NCI-H1105 treated with DMSO at 0.1 percent for 48 hours (cell line): ENCODE measurements around the gene ADAM11.

Experiments used
- DNase-seq: peaks from one replicate; lab custom pipeline; 2025; lab: John Stamatoyannopoulos, UW

The ADAM11 gene

DNA sequence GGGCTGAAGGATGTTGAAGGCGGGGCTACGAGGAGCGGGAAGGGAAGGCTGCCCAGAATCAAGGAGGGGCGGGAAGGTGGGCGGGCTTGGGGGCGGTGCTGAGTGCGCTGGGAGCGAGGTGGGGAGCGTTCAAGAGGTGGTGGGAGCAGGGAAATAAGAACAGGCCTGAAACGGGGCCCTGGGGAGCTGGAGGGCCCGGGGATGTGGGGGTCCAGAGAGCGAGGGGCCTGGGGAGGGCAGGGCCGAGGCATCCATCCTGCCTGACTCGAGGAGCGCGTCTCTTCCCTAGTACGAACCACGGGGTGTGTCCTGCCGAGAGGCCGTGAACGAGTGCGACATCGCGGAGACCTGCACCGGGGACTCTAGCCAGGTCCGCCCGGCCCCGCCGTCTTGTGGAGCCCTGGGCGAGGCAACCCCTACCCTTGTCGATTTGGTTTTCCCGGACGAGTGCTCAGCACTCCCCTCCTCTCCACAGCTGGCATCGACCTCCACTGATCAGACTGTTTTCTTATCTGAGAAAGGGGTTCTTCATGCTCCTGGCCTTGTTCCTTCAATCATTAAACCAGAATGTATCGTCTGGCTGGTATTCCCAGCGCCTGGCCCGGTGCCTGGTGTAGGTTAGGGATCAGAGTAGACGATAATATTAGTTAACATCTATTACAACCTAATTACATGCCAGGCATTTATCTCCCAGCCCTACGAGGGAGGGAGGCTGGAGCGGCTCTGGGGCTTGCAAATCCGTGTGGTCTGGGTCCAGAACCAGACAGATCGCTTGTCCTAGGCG is 17.2 kb downstream of the ADAM11 start:
- no peak for DNase-seq

DNA sequence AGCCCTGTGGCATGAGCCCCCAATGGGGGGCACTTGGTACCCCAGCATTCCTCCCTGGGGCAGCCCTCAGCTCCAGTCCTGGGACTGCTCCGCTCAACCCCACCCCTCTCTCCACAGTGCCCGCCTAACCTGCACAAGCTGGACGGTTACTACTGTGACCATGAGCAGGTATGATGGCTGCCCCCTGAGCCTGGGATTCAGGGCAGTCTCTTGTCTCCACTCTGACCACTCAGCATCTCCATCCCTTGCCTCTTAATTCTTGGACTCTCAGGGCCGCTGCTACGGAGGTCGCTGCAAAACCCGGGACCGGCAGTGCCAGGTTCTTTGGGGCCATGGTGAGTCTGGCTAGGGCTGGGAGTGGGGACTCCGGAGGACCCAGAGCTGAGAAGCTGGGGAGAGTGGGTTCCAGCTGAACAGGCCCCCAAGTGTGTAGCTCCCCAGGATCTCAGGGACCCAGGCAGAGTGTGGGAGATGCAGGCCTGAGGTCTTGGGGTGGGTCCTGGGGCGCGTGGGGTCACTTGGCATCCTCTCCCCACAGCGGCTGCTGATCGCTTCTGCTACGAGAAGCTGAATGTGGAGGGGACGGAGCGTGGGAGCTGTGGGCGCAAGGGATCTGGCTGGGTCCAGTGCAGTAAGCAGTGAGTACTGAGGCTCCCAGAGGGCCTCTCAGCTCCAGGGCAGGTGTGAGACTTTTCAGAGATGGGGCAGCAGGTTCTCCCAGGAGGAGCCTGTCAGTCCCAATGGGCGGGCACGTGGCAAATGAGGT is 18.0 kb downstream of the ADAM11 start:
- DNase-seq = no peak

DNA sequence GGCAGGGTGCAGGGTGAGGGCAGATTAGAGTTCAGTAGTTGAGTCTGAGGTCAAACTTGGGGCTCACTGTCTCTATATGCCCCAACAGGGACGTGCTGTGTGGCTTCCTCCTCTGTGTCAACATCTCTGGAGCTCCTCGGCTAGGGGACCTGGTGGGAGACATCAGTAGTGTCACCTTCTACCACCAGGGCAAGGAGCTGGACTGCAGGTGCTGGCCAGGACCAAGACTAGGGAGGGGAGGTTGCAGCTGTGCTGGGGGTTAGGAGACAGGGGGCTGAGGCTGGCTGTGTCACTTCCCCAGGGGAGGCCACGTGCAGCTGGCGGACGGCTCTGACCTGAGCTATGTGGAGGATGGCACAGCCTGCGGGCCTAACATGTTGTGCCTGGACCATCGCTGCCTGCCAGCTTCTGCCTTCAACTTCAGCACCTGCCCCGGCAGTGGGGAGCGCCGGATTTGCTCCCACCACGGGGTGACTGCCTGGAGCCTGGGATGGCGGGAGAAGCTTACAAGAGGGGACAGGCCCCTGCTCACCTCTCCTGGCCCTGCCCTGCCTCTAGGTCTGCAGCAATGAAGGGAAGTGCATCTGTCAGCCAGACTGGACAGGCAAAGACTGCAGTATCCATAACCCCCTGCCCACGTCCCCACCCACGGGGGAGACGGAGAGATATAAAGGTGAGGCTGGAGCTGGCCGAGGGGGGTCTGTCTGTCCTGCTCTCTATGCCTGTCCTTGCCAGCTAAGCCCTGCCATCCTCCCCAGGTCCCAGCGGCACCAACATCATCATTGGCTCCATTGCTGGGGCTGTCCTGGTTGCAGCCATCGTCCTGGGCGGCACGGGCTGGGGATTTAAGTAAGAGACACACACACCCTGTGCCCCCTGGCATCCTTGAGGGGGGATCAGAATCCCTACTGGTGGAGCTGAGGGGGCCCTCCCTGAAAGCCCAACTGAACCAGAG is 18.9 kb downstream of the ADAM11 start:
- no peak for DNase-seq

DNA sequence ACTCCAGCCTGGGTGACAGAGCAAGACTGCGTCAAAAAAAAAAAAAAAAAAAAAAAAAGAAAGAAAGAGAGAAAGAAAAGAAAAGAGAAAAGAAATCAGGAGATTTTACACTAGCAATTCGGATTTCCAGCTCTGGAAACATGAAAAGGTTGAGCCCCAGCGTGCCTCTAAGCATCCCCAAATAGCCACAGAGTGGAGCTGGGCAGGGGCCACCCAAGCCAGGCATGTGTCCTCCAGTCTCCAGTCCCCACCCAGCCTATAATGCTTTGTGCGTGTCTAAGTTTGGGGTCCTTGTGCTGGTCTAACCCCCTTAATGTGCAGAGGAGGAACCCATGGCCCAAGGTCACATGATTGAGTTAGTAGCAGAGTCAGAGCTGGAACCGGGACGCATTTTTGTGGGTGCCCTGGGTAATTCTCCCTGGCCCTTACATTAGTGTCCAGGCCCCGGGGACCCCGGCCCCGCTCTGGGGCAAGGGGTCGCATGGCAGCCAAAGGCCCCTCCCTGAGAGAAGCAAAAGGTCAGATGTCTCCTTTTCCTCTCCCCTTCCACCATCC is 19.9 kb downstream of the ADAM11 start:
- no peak for DNase-seq

DNA sequence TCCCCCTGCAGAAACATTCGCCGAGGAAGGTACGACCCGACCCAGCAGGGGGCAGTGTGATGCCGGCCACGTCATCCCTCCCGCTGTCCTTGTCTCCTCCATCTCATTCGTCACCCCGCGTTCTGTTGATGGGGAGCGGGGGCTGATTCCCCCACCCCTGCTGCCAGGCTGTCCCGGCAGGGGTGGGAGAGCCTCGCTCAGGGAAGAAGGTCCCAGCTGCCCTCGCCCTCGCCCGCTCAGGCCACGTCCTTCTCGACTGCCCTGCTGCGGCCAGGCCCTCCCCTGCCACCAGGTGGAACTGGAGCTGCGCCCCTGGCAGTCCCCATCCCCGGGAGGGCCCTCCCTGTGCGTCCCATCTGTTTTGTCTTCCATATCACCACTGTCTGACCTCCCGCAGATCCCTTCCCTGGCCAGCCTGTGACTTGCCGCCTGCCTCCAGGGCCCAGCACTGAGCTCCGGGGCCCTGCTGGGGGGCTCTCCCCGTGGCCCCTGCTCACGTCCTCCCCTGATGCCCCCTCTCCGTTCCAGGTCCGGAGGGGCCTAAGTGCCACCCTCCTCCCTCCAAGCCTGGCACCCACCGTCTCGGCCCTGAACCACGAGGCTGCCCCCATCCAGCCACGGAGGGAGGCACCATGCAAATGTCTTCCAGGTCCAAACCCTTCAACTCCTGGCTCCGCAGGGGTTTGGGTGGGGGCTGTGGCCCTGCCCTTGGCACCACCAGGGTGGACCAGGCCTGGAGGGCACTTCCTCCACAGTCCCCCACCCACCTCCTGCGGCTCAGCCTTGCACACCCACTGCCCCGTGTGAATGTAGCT is 20.6 kb downstream of the ADAM11 start:
- peak; percentile 52 for DNase-seq

DNA sequence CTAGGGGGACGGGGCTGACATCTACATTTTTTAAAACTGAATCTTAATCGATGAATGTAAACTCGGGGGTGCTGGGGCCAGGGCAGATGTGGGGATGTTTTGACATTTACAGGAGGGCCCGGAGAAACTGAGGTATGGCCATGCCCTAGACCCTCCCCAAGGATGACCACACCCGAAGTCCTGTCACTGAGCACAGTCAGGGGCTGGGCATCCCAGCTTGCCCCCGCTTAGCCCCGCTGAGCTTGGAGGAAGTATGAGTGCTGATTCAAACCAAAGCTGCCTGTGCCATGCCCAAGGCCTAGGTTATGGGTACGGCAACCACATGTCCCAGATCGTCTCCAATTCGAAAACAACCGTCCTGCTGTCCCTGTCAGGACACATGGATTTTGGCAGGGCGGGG is 21.4 kb downstream of the ADAM11 start:
- DNase-seq = no peak

DNA sequence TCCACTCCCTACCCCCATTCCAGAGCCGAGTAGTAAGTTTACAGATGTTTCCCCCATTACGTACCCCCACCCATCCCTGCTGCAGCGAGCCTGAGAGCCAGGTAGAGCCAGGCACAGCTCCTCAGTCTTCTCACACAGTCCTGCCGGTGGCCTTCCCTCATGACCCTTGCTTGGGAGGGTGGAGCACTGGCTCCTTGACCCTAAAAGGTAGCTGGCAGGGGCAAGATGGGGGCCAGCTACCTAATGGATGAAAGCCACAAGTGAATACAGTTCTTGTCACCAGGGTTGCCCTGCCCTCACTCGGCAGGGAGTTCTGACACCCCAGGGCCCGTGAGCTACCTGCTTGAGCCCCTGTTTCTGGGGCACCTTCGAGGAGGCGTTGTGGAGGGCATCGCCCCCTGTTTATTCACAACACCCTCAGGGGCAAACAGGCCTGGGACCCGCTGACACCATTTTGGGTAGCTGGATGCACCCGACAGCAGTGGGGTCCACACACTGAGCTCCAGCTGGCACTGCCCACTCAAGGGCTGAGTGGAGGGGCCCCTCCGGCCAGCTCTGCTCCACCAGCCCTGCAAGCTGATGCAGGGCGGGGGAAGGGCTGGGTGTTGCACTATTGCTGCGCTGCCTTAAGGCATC is 22.2 kb downstream of the ADAM11 start:
- no peak for DNase-seq

DNA sequence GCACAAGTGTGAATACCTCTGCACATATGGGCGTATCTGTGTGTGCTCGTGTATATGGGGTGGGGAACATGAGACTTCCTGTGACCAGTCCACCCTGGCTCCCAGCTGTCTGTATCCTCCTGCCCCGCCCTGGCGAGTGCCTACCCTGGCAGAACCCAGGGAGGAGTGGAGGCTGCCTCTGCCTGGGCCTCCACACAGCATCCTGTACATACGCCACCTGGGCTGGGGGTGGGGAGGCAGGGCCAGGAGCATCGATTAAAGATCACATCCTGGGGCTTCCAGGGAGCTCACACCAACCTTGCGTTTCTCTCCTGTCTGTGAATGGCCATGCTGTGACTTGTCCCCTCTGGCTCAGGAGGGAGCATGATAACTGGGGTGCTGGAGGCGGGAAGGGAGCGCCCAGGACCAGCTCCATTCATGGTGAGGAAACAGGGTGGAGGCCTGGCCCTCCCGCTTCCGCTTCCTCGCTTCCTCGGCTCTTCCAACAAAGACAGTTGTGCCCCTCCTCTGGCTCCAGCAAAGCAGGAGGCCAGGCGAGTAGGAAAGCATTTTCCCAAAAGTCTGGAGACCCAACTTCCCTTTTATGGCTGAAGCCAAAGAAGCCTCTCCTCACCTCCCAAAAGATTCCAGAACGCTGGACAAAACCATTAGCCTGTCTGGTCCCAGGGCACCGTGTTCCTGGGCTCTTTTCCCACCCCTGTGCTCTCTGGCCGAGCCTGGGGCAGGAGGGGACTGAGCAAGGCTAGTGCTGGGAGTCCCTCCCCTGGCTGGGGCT is 22.9 kb downstream of the ADAM11 start:
- DNase-seq = no peak

DNA sequence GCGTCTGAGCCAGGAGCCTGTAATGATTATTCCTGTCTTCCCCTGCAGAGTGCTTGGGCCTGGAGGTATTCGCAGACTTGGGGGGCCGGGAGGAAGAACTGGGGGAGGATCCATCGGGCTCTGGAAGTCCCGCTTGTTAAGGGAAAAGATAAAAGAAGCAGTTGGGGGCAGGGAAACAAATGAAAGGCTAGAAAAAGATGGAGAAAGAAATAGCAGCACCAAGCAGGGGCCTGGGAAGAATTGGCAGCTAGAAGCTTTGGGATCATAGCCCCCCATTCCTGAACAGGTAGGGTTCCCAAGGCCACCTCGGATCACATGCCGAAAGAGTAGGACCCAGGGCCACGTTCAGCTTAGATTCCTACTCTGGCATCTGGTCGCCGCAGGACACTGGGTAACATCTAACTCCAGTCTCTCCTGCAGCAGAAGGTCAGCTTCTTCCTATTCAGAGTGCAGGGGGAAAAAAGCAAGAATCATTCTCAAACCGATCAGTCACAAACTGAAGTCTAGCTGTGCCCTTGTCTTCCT is 23.6 kb downstream of the ADAM11 start:
- DNase-seq = no peak

DNA sequence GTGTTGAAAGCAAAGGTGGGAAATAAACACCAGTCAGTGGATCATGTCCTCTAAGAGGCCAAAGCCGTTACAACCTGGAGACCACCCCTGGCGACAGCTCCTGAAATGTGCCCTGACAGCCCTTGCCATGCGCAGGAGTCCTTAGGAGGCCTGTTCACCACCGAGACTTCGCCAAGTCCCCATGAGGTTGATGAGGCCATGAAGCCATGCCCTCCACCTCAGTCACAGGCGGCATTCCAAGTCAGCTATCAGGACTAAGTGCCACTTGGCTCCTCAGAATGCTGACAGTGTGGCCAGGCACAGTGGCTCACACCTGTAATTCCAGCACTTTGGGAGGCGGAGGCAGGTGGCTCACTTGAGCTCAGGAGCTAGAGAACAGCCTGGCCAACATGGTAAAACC is 27.1 kb downstream of the ADAM11 start:
- no peak for DNase-seq

DNA sequence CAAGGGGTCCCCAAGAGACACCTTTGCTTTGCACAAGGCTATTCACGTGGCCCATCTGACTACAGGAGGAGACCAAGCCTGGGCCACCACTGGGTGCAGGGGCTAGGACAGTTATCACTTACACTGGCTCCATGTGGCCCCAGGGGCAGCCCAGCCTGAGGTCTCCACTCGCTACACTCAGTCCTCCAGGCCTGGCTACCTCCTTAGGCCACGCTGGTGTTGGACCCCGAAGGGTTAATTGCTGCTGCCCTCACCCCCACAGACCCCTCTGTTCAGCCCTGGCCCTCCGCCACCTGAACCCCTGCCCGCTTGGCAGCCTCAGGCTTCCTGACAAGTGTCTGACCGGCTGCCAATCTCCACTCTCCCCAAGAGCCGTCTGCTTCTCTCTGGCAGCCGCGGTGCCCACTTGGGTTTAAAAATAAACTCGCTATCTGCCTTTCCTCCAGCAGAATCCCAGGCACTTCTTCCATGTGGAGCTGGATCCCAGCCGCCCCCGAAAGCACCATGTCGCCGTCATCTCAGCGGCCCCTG is 27.8 kb downstream of the ADAM11 start:
- peak; percentile 39 for DNase-seq

DNA sequence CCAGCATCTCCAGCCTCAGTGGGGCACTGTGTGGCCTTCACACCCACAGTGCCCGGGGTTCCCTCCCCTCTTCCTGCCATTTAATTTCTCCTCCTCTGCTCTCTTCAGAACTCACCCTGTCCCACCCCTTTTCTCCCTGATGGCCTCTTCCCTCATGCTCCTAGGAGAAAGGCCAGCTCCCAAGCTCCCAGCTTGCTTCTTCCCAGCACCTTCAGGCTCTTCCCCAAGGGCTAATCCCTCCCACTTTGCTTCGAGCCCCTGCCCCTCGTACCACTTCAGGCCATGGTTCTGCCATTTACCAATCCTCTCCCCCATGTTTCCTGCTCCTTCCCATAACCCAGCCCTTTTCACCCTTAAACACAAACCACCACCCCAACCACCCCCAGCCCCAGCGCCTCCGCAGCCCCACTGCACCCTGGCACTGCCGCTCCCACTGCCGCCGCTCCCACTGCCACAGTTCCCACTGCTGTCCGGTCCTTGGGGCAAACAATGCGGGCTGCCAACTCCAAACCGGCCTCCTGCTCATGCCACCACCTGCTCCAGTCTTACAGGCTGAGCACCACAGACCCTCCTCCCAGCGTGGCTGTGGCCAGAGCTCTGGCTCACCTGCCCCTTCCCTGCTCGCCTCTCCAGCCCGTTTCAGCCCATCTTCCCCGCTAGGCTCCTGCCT is 28.6 kb downstream of the ADAM11 start:
- no peak for DNase-seq

DNA sequence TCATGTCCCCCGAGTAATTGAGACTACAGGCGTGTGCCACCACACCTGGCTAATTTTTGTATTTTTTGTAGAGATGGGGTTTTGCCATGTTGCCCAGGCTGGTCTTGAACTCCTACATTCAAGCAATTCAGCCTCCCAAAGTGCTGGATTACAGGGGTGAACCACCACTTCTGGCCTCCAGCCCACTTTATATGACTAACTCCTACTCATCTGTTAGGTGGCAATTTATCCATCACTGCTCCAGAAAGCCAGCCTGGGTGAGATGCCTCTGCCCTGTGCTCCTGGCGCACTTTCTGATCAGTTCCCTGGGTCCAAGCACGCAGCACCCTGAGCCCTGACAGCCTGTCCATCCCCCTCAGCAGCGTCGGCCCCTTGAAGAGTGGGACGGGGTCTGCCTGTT is 29.4 kb downstream of the ADAM11 start:
- no peak for DNase-seq

DNA sequence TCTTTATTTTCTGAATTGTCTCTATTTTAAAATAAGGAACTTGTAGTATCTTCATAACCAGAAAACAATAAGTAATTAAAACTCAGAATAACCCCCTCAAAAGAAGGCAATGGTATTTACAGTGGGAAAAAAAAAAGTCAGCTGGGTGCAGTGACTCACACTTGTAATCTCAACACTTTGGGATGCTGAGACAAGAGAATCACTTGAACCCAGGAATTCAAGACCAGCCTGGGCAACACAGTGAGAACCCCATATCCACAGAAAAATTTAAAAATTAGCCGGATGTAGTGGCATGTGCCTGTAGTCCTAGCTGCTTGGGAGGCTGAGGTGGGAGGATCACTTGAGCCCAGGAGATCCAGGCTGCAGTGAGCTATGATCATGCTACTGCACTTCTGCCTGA is 33.5 kb downstream of the ADAM11 start:
- DNase-seq = no peak

DNA sequence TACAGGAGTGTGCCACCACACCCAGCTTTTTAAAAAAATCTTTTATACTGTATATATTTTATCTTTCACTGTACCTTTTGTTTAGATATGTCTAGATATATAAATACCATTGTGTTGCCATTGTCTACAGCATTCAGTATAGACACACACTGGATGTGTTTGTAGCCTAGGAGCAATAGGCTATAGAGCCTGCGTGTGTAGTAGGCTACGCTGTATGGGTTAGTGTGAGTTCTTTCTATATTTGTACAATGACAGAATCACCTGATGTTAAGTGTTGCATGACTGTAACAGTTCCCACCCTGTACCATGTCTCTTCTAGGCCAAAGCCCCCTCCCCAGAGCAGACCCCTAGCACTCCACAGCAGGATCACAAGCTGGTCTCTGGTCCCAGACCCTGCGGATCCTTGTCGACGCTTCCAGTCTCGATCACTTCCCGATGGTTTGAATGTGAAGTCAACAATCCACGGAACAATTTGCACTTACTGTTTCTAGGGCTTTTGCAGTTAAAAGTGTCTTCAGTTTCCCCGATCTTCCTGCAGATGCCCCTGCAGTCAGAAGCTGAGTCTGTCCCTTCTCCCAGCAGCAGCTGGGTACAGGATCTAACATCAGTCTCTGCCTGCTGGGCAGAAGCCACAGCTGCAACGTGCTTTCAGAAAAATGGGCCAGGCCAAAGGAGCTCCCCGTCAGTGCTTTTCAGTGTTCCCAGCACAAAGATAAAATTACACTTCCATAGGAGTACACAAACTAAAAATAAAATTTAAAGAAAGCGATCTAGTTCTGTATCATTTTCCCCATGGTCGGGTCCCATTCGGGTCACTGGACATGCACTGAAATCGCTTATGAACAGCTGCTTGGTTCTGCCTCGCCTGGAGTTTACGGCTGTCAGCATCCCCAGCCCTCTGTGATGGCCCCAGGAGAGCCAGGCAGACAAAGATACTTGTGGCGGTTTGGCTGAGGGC is 35.4 kb downstream of the ADAM11 start:
- no peak for DNase-seq

DNA sequence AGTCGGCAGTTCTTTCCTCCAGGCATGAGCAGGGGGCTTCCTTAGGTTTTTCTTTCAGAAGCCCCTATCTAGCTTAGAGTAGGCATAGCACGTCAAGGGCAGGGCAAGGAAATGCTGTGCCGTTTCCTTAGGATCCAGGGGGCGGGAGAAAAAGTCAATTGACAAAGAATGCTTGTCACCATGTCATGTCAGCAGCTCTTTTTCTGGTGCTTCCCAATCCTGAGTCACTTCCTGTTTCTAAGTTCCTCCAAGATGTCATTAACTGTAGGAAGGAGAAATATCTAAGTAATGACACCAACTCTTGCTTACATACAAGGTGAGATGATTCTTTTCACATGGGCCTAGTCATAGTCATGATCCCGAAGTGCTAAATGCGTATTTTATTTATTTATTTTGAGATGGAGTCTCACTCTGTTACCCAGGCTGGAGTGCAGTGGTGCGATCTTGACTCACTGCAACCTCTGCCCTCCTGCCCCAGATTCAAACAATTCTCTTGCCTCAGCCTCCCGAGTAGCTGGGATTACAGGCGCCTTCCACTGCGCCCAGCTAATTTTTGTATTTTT is 36.1 kb downstream of the ADAM11 start:
- no peak for DNase-seq

DNA sequence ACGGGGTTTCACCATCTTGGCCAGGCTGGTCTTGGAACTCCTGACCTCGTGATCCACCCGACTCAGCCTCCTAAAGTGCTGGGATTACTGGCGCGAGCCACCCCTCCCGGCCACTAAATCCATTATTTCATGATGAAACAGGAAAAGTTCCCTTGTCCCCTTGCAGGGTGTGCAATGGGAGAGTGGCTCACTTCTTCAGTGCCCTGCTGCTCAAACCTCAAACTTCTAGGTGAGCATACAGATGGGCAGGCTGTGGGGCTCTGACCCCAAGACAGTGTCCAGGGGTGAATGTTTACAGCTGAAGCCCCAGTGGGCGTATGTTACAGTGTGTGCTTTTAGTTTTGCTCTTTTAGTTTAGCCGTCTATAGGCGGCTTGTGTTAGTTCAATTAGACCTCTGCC is 36.6 kb downstream of the ADAM11 start:
- DNase-seq = no peak
